Neural cell (in vitro differentiated cells): ENCODE measurements around the gene COMT. TPM values are rescaled to one million over a fixed set of nuclear protein-coding genes. Genes with fewer than 3 reads are reported as not detected.

Source experiments
- H2AFZ ChIP-seq: fragments of 200-600, 300-800 bp; sonication (generic), shearing (Covaris generic); 2 replicates; pipeline ENCODE4 v1.6.0; 2014; ENCODE audit warnings: low read depth, mild to moderate bottlenecking, antibody characterized with exemption, low read length, moderate library complexity
- H3F3A ChIP-seq: fragments of 200-600 bp; shearing (Covaris generic); 2 replicates; pipeline ENCODE4 v1.6.1; 2016; ENCODE audit warnings: mild to moderate bottlenecking, moderate library complexity, mixed read lengths, antibody characterized with exemption, low read length; ENCODE audit not compliant: insufficient read depth, poor library complexity, severe bottlenecking
- H3K27ac ChIP-seq: fragments of 200-600, 300-800 bp; sonication (generic), shearing (Covaris generic); 2 replicates; pipeline ENCODE4 v1.5.1; 2014; ENCODE audit warnings: mild to moderate bottlenecking, low read length, moderate library complexity
- H3K27me3 ChIP-seq: fragments of 300-800, 200-600 bp; sonication (generic), shearing (Covaris generic); 2 replicates; pipeline ENCODE4 v1.6.0; 2014; ENCODE audit warnings: mild to moderate bottlenecking, low read depth, low read length, moderate library complexity; ENCODE audit not compliant: insufficient read depth
- H3K36me3 ChIP-seq: fragments of 300-800, 200-600 bp; sonication (generic), shearing (Covaris generic); 2 replicates; pipeline ENCODE4 v1.5.1; 2014; ENCODE audit warnings: mild to moderate bottlenecking, antibody characterized with exemption, low read length, moderate library complexity; ENCODE audit not compliant: insufficient read depth
- H3K4me2 ChIP-seq: fragments of 300-800, 200-600 bp; sonication (generic), shearing (Covaris generic); 2 replicates; pipeline ENCODE4 v1.6.0; 2014; ENCODE audit warnings: mild to moderate bottlenecking, low read length
- H3K4me3 ChIP-seq: fragments of 300-800, 200-600 bp; sonication (generic), shearing (Covaris generic); 2 replicates; pipeline ENCODE4 v1.5.1; 2014; ENCODE audit warnings: mild to moderate bottlenecking, low read length, moderate library complexity
- H3K79me2 ChIP-seq: fragments of 200-600 bp; shearing (Covaris generic); replicated peaks from 2 replicates; pipeline ENCODE4 v1.6.0; 2014; ENCODE audit warnings: mild to moderate bottlenecking, low read length, moderate library complexity; ENCODE audit not compliant: insufficient read depth
- H3K9ac ChIP-seq: fragments of 300-800, 200-600 bp; sonication (generic), shearing (Covaris generic); 2 replicates; pipeline ENCODE4 v1.6.1; 2016; ENCODE audit warnings: mild to moderate bottlenecking, low read length, mixed read lengths
- H3K9me2 ChIP-seq: fragments of 200-600 bp; shearing (Covaris generic); 2 replicates; pipeline ENCODE4 v1.6.1; 2016; ENCODE audit warnings: mild to moderate bottlenecking, low read length, mixed read lengths; ENCODE audit not compliant: insufficient read depth
- H3K9me3 ChIP-seq: fragments of 200-600, 300-800 bp; sonication (generic), shearing (Covaris generic); 2 replicates; pipeline ENCODE4 v1.6.1; 2016; ENCODE audit warnings: mild to moderate bottlenecking, mixed run types, low read length, moderate library complexity, mixed read lengths
- H4K20me1 ChIP-seq: fragments of 200-600 bp; shearing (Covaris generic); 2 replicates; pipeline ENCODE4 v1.6.1; 2016; ENCODE audit warnings: mild to moderate bottlenecking, mixed run types; ENCODE audit not compliant: insufficient read depth
- CTCF ChIP-seq: fragments of 450-650 bp; IDR thresholded peaks from 2 replicates; pipeline ENCODE4 v1.5.1; 2014; ENCODE audit warnings: antibody characterized with exemption, mild to moderate bottlenecking, moderate library complexity; ENCODE audit not compliant: poor library complexity, severe bottlenecking
- EP300 ChIP-seq: fragments of 450-650 bp; conservative IDR thresholded peaks from 2 replicates; pipeline ENCODE4 v1.6.1; 2014; ENCODE audit warnings: antibody characterized with exemption, mild to moderate bottlenecking, moderate library complexity; ENCODE audit not compliant: poor library complexity, severe bottlenecking
- EZH2 ChIP-seq: fragments of 200-600, 300-800 bp; shearing (Covaris generic), sonication (generic); IDR thresholded peaks from 2 replicates; pipeline ENCODE4 v1.6.1; 2014; ENCODE audit warnings: antibody characterized with exemption, low read length, borderline replicate concordance, mild to moderate bottlenecking; ENCODE audit not compliant: insufficient read depth, poor library complexity, severe bottlenecking
- MXI1 ChIP-seq: fragments of 450-650 bp; conservative IDR thresholded peaks from 2 replicates; pipeline ENCODE4 v1.6.1; 2014; ENCODE audit warnings: antibody characterized with exemption, mild to moderate bottlenecking; ENCODE audit not compliant: poor library complexity, severe bottlenecking
- POLR2AphosphoS5 ChIP-seq: IDR thresholded peaks from 2 replicates; pipeline ENCODE4 v1.6.1; 2012
- RAD21 ChIP-seq: fragments of 450-650 bp; conservative IDR thresholded peaks from 2 replicates; pipeline ENCODE4 v1.6.1; 2014; ENCODE audit warnings: antibody characterized with exemption, mild to moderate bottlenecking, moderate library complexity
- REST ChIP-seq: IDR thresholded peaks from 2 replicates; pipeline ENCODE4 v1.6.1; 2012; ENCODE audit warnings: borderline replicate concordance
- SMC3 ChIP-seq: fragments of 450-650 bp; conservative IDR thresholded peaks from 2 replicates; pipeline ENCODE4 v1.6.1; 2014; ENCODE audit warnings: antibody characterized with exemption, mild to moderate bottlenecking, moderate library complexity; ENCODE audit not compliant: poor library complexity
- TAF1 ChIP-seq: IDR thresholded peaks from 2 replicates; pipeline ENCODE4 v1.6.1; 2012; ENCODE audit warnings: low read depth
- polyA plus RNA-seq: library from polyadenylated mRNA; depleted of rRNA; stranded (reverse); fragments of >200 nt; gene quantifications from 2 replicates; pipeline ENCODE4 v1.2.3, GENCODE V29; 2014

The COMT gene
- polyA plus RNA-seq, 1 donor from 2014 or later, result 14.2 TPM

GRCh38 chr22:19990188-19990587, 48.6 kb downstream of the COMT start:
- Histone ChIP-seq H3K9ac (no peak overlapping the region), H3K27ac (no peak overlapping the region), H3K4me3 (no peak overlapping the region), H3K79me2 (peaks cover 14% of the 10 kb centered on the region), H2AFZ (no peak overlapping the region), H3K9me3 (no peaks in the 10 kb centered on the region), H4K20me1 (no peaks in the 10 kb centered on the region), H3K36me3 (no peaks in the 10 kb centered on the region), H3F3A (no peaks in the 10 kb centered on the region), H3K9me2 (no peaks in the 10 kb centered on the region), H3K27me3 (no peaks in the 10 kb centered on the region), H3K4me2 (no peak overlapping the region)
- TF ChIP-seq POLR2AphosphoS5, result no peak
- no peak for TF ChIP-seq MXI1
- TF ChIP-seq EZH2, result no peak
- TF ChIP-seq SMC3, result no peak
- no peak for TF ChIP-seq REST
- TF ChIP-seq RAD21, result no peak
- TF ChIP-seq TAF1, result no peak
- TF ChIP-seq EP300, result no peak
- no peak for TF ChIP-seq CTCF

GRCh38 chr22:19990609-19991394, 49.2 kb downstream of the COMT start:
- TF ChIP-seq EZH2, result no peak
- TF ChIP-seq REST, result no peak
- no peak for TF ChIP-seq POLR2AphosphoS5
- no peak for TF ChIP-seq CTCF
- H3K79me2 ChIP-seq, result peaks cover 8% of the 10 kb centered on the region
- no peaks in the 10 kb centered on the region for H3K9me3 ChIP-seq
- H3K9ac ChIP-seq, result no peak overlapping the region
- no peaks in the 10 kb centered on the region for H3K27me3 ChIP-seq
- H2AFZ ChIP-seq, result no peak overlapping the region
- H3K27ac ChIP-seq, result no peak overlapping the region
- no peak overlapping the region for H3K4me2 ChIP-seq
- no peak overlapping the region for H3K4me3 ChIP-seq
- no peaks in the 10 kb centered on the region for H3F3A ChIP-seq
- no peaks in the 10 kb centered on the region for H4K20me1 ChIP-seq
- no peaks in the 10 kb centered on the region for H3K9me2 ChIP-seq
- no peaks in the 10 kb centered on the region for H3K36me3 ChIP-seq
